SK-N-DZ (cell line): ENCODE measurements around the gene RASL12.
"Not testable (repeated sequence)": the region's sequence is repeated elsewhere in the genome, so short reads cannot be mapped to it uniquely, and the experiment has no call there.

ENCODE experiments used
- DNase-seq: peaks from one replicate; pipeline ENCODE4 v3.0.0-alpha.2; 2015; ENCODE audit warnings: low spot score

RASL12 gene

GRCh38 chr15:65056106-65056505 lies 11.7 kb downstream of the RASL12 start:
- DNase-seq, result no peak

- DNase-seq, result no peak
These were observed 12.5 kb downstream of the RASL12 start for GRCh38 chr15:65055201-65055870.

DNA sequence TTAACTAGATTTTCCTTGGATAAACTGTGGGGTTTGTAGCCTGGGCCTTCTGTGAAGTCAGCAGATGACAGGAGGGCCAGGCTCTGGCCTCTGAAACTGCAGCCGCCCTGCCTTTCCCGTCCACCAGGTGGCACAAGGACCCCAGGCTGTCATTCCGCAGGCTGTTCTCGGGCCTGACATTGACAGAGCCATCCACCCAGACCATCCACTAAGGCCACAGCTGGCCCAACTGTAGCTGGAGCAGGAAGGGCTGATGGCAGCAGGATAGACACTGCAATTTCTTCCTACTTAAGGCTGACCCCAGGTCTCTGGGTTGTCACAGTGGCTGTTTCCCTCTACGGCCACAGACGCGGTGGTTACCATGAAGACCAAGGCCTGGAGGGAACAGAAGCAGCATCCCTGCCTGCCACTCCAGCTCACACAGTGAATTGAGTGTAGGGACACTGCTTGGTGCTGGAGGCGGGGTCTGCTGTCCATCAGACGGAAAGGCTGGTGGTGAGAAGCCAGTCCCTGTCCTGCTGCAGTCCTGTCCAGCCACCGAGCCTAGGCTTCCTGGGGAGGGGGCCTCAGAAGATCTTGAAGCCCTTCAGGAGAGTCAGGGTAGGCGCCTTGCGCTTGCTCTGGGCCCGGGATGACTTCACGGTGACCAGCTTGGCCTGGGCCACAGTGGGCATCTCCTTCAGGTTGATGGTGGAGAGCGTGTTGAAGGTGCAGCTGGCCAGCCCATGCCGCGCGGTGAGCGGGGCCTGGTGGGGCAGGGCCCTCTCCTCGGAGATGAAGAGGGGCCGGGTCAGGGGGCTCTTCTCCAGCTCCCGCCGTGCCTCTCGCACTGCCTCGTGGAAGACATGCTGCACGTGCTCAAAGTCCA lies 13.2 kb downstream of the RASL12 start:
- peak; percentile 80 for DNase-seq

- no peak for DNase-seq
These were observed 14.8 kb downstream of the RASL12 start for GRCh38 chr15:65052956-65053355.

- no peak for DNase-seq
These were observed 16.5 kb downstream of the RASL12 start for GRCh38 chr15:65051266-65051665.

GRCh38 chr15:65050270-65050669 lies 17.5 kb downstream of the RASL12 start:
- DNase-seq, result no peak

- peak; percentile 98 for DNase-seq
These were observed 18.4 kb downstream of the RASL12 start for GRCh38 chr15:65049418-65049840.

DNA sequence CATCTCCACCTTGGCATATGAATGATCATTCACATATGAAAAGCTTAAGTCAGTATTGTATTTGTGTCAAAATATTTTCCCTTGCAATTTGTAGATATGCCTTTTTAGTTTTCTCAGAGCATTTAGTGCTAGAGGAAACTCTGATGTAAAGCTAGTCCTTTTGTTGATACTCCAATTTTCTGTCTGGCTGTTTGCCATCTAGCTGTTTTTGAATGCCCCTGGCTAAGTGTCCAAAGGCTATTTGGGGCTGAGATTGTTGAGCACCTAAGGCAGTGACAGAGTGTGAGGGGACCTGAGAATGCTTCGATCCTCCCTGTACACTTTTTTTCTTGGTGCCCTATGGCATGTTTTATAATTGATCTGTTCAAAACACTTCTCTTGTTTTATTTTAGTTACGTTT lies 19.6 kb downstream of the RASL12 start:
- DNase-seq, result no peak

DNA sequence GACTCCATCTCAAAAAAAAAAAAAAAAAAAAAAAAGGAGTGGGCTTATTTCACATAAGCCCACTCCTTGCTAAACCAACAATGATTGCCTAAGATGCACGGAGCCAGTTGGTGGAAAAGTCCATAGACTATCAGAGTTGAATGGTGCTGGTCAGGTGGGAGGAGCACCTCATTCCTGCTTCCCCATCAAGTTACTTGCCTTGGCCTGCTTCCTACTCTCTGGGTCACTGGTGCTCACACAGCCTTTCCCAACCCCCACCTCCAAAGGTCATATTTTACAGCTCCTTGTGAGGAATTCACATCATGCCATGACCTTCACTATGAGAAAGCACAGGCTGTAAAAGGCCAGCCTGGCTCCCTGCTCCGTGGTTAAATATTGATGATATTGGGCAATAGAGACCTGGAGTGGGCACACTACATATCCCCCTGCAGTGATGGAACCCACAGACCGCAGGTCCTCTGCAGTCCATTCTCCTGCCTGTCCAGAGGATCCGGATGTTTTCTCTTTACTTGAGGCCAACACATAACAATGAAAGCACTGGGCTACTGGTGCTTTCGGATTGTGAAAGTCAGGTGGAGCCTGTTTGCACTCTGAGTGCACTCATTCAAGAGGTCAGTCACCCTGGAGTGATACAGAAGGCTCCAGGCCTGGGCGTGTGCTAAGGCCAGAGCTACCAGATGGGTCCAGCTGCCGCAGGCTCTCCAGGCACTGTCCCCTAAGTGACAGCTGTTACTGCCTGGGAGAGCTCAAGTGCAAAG lies 22.9 kb downstream of the RASL12 start, which contains the start of gene SLC51B:
Gene SLC51B (plus strand): TSS at position 664 of the 758 bp plus-strand sequence. CDS start 4,618 bp downstream, outside the sequence.
- DNase-seq, result peak; percentile 68

GRCh38 chr15:65044218-65044617 lies 23.6 kb downstream of the RASL12 start:
- not testable (repeated sequence) for DNase-seq

DNA sequence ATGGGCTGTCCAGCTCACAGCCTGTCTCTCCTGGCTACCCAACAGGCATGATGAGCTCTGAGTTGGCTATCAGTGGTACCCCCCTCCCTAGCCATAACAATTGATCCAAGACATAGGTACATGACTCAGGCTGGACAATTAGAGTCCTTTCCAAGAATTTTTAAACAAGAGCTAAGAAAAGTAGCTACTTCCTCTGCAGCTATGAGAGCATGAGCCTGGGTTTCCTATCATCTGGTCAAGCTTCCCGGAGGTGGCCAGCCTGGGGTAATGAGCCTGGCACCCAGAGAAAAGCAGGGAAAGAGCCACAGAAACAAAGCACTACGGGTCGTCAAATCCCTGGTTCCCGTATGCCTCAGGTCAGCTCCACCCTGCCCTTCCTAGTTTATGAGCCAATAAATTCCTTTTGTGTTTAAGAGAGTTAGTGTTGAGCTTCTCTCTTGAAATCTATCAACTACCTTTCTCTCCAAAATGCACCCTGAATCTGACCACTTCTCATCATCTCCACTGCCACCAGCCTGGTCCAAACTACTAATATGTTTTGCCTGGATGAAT lies 24.9 kb downstream of the RASL12 start:
- no peak for DNase-seq

DNA sequence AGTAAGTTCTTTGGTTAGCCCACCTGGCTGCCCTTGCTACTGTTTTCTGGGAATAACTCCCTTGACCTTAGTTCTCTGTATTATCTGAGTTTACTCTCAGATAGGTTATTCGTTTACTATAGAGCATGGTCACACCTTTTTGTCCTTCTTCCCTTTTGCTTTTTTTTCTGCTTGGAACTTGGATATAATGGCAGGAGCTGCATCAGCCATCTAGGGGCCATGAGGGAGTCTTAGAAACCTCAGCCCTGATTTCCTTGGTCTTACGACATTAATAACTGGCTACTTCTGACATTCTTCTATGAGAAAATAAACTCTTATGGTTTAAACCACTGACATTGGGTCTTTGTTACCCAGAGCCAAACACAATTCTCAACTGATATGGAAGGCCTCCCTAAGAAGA lies 26.0 kb downstream of the RASL12 start:
- no peak for DNase-seq

GRCh38 chr15:65040461-65040860 lies 27.3 kb downstream of the RASL12 start:
- DNase-seq, result no peak

GRCh38 chr15:65038836-65039235 lies 29.0 kb downstream of the RASL12 start:
- no peak for DNase-seq

- DNase-seq, result no peak
These were observed 29.4 kb downstream of the RASL12 start for GRCh38 chr15:65038428-65038827.

DNA sequence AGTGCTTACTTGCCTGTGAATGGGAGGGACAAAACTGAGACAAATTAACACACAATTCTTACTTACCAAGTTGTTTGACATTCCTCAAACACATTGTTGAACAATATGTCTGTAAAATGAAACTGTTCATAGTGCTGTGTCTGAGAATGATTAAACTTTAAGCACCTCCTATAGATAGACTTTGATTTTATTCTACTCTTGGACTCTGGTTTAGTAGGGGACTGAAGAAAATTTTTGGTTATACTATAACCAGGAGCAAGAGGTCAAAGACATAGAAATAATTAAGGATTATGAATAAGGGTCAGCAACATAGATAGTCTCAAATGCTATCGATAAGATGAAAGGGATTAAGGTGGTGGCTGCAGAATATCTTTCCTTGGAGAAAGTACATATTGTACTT lies 30.5 kb downstream of the RASL12 start:
- DNase-seq, result no peak

DNA sequence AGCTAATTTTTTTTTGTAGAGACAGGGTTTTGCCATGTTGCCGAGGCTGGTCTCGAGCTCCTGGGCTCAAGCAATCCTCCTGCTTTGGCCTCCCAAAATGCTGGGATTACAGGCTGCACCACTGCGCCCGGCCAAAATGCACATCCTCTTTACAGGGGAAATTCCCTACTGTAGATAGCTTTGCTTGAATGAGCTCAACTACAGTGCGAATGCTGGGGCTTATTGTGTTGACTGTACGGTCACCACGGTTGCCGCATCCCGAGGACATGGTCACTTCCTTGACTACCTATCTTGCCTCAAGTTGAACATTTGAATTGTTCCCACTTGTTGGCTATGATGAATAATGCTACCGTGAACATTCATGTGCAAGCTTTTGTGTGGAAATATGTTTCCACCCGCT lies 33.1 kb downstream of the RASL12 start:
- no peak for DNase-seq

- peak; percentile 58 for DNase-seq
These were observed 34.0 kb downstream of the RASL12 start for GRCh38 chr15:65033659-65034269.

GRCh38 chr15:65032801-65033537 lies 34.8 kb downstream of the RASL12 start:
- peak; percentile 84 for DNase-seq

GRCh38 chr15:65029736-65030208 lies 38.0 kb downstream of the RASL12 start:
- DNase-seq, result no peak
